ENCODE measurements around the gene E2F1. TPM values are rescaled to one million over a fixed set of nuclear protein-coding genes. Genes with fewer than 3 reads are reported as not detected.
A peak's percentile ranks its signal among the peaks of the same experiment; 100 is the strongest.

The E2F1 gene
- total RNA-seq, 3 donors from 2014 or later: 3.6 to 8.2 (median 4.1) TPM

- TF ChIP-seq CTCF (IDR thresholded peaks at IDR 0.05): no peak
- Histone ChIP-seq H3K4me1 (ENCODE audit: low read depth) (peaks cover 21% of the 10 kb centered on the region), H3K4me3 (no peak overlapping the region), H3K36me3 (ENCODE audit: low read depth) (no peaks in the 10 kb centered on the region), H3K9me3 (no peaks in the 10 kb centered on the region)
- intact Hi-C loops (cut with DNase I, micrococcal nuclease): loop anchor here (10.0 kb wide), 1 partner anchor 194 kb away; no protein-coding TSS in a partner anchor
- no peak for ATAC-seq
- no peak for DNase-seq
Measured at GRCh38 chr20:33658929-33659328, 27.3 kb downstream of the E2F1 start.

GRCh38 chr20:33658510-33658909, 27.7 kb downstream of the E2F1 start:
- H3K4me3 ChIP-seq: no peak overlapping the region
- H3K4me1 ChIP-seq (ENCODE audit: low read depth): peaks cover 23% of the 10 kb centered on the region
- intact Hi-C loops (cut with DNase I, micrococcal nuclease): loop anchor here (10.0 kb wide), 1 partner anchor 194 kb away; no protein-coding TSS in a partner anchor
- no peaks in the 10 kb centered on the region for H3K9me3 ChIP-seq
- no peaks in the 10 kb centered on the region for H3K36me3 ChIP-seq (ENCODE audit: low read depth)
- ATAC-seq: no peak
- DNase-seq: peak in 1 of 3 donors; percentile 23
- TF ChIP-seq CTCF (IDR thresholded peaks at IDR 0.05): no peak

GRCh38 chr20:33657704-33658095, 28.5 kb downstream of the E2F1 start:
- Histone ChIP-seq H3K9me3 (no peaks in the 10 kb centered on the region), H3K36me3 (ENCODE audit: low read depth) (no peaks in the 10 kb centered on the region), H3K4me3 (no peak overlapping the region), H3K4me1 (ENCODE audit: low read depth) (peaks cover 26% of the 10 kb centered on the region)
- no peak for TF ChIP-seq CTCF (IDR thresholded peaks at IDR 0.05)
- ATAC-seq (no peak), DNase-seq (peak in 1 of 3 donors; percentile 21)
- intact Hi-C loops (cut with DNase I, micrococcal nuclease): loop anchor here (10.0 kb wide), 1 partner anchor 193 kb away; no protein-coding TSS in a partner anchor

GRCh38 chr20:33656783-33657703, 29.1 kb downstream of the E2F1 start:
- ATAC-seq (no peak), DNase-seq (no peak)
- Histone ChIP-seq H3K36me3 (ENCODE audit: low read depth) (no peaks in the 10 kb centered on the region), H3K9me3 (no peaks in the 10 kb centered on the region), H3K4me3 (no peak overlapping the region), H3K4me1 (ENCODE audit: low read depth) (peaks cover 26% of the 10 kb centered on the region)
- intact Hi-C loops (cut with DNase I, micrococcal nuclease): loop anchor here (10.0 kb wide), 1 partner anchor 192 kb away; no protein-coding TSS in a partner anchor
- no peak for TF ChIP-seq CTCF (IDR thresholded peaks at IDR 0.05)

- no peak for DNase-seq
- intact Hi-C loops (cut with DNase I, micrococcal nuclease): loop anchor here (10.0 kb wide), 1 partner anchor 191 kb away; no protein-coding TSS in a partner anchor
Measured at GRCh38 chr20:33656010-33656782, 30.0 kb downstream of the E2F1 start.

More at GRCh38 chr20:33656010-33656782, 30.0 kb downstream of the E2F1 start:
- H3K9me3 ChIP-seq: no peaks in the 10 kb centered on the region
- peaks cover 34% of the 10 kb centered on the region for H3K4me1 ChIP-seq (ENCODE audit: low read depth)
- ATAC-seq: no peak
- no peak for TF ChIP-seq CTCF (IDR thresholded peaks at IDR 0.05)
- no peaks in the 10 kb centered on the region for H3K36me3 ChIP-seq (ENCODE audit: low read depth)
- no peak overlapping the region for H3K4me3 ChIP-seq
